GM12878 (cell line): Measurements from ENCODE around the gene TRAF3IP1. TPM values are rescaled to one million over a fixed set of nuclear protein-coding genes. Genes with fewer than 3 reads are reported as not detected.

Experiments
- ATAC-seq: fragments of 200-7000 bp; cut with Tn5 transposase; 3 replicates; pipeline ENCODE4 v1.9.1; 2020; ENCODE audit warnings: mild to moderate bottlenecking, moderate library complexity
- BruUV-seq: library from RNA; stranded (reverse); fragments of 400-500 nt; replicated peaks from 2 replicates; lab custom pipeline; 2021; lab: Mats Ljungman, UMichigan
- CTCF ChIA-PET: fragments of 300-600 bp; sonication (Branson Sonifier 250); formaldehyde crosslinking; extraction: SDS; loops from one replicate; lab custom pipeline; 2021; ENCODE audit warnings: inconsistent platforms; lab: Yijun Ruan, JAX
- POLR2A ChIA-PET: fragments of 350-600 bp; formaldehyde crosslinking; extraction: SDS; loops from one replicate; lab custom pipeline; 2021; ENCODE audit warnings: inconsistent platforms; lab: Charles Lee
- RAD21 ChIA-PET: fragments of 300-600 bp; sonication (Branson Sonifier 250); formaldehyde crosslinking; loops from one replicate; lab custom pipeline; 2023; ENCODE audit warnings: antibody characterized with exemption; ENCODE audit not compliant: unreplicated experiment; lab: Charles Lee
- SMC1A ChIA-PET: fragments of 300-600 bp; sonication (Branson Sonifier 250); formaldehyde crosslinking; loops from one replicate; lab custom pipeline; 2023; ENCODE audit not compliant: unreplicated experiment, uncharacterized antibody; lab: Charles Lee
- DNase-seq: peaks from one replicate; pipeline ENCODE4 v3.0.0-alpha.2; 2011; ENCODE audit warnings: low read depth, low spot score
- FAIRE-seq: peaks from 3 replicates; lab custom pipeline; 2011; peaks lifted over from hg19 to GRCh38; lab: Jason Lieb, UNC
- H2AFZ ChIP-seq: 2 replicates; pipeline ENCODE4 v1.6.0; 2011; ENCODE audit warnings: low read depth, low read length, control low read depth; ENCODE audit not compliant: control insufficient read depth
- H3K27ac ChIP-seq: 2 replicates; pipeline ENCODE4 v1.5.1; 2011; ENCODE audit warnings: control low read depth; ENCODE audit not compliant: control insufficient read depth, insufficient read depth
- H3K27me3 ChIP-seq, 2 experiments: replicated peaks in 1 of 2; 2 replicates each; pipeline versions ENCODE4 v1.6.0 to v1.6.1; 2011; ENCODE audit warnings: low read length in 1 of 2; ENCODE audit not compliant: control insufficient read depth in 2 of 2, insufficient read depth in 2 of 2
- H3K36me3 ChIP-seq, 2 experiments: 2 replicates each; pipeline ENCODE4 v1.5.1; 2011; ENCODE audit warnings: low read length in 1 of 2; ENCODE audit not compliant: control insufficient read depth in 2 of 2, insufficient read depth in 2 of 2
- H3K4me1 ChIP-seq: 2 replicates; pipeline ENCODE4 v1.6.1; 2011; ENCODE audit warnings: mild to moderate bottlenecking, low read length, moderate library complexity, mixed read lengths; ENCODE audit not compliant: control insufficient read depth, insufficient read depth
- H3K4me2 ChIP-seq: 2 replicates; pipeline ENCODE4 v1.6.0; 2011; ENCODE audit warnings: control low read depth; ENCODE audit not compliant: control insufficient read depth, insufficient read depth
- H3K4me3 ChIP-seq: fragments of 200-600 bp; sonication (generic); 2 replicates; pipeline ENCODE4 v1.5.1; 2016
- H3K79me2 ChIP-seq: 2 replicates; pipeline ENCODE4 v1.6.0; 2011; ENCODE audit warnings: low read length; ENCODE audit not compliant: control insufficient read depth, insufficient read depth
- H3K9ac ChIP-seq: 2 replicates; pipeline ENCODE4 v1.8.0; 2011; ENCODE audit warnings: low read length, control low read depth, mixed read lengths; ENCODE audit not compliant: control insufficient read depth, insufficient read depth
- H3K9me3 ChIP-seq: replicated peaks from 3 replicates; pipeline ENCODE4 v1.5.1; 2011; ENCODE audit warnings: mild to moderate bottlenecking, low read length; ENCODE audit not compliant: control insufficient read depth, insufficient read depth
- H4K20me1 ChIP-seq: 2 replicates; pipeline ENCODE4 v1.6.0; 2011; ENCODE audit not compliant: control insufficient read depth, insufficient read depth
- EED ChIP-seq: sonication (generic); IDR thresholded peaks from 2 replicates; pipeline ENCODE4 v1.6.1; 2016; ENCODE audit warnings: antibody characterized with exemption, low read depth
- EGR1 ChIP-seq, 2 experiments: IDR thresholded peaks; 1 replicate in 1 of 2; 2 replicates in 1 of 2; pipeline ENCODE4 v1.6.1; 2011 to 2012; ENCODE audit warnings: low read depth in 2 of 2, low read length in 2 of 2, borderline replicate concordance in 1 of 2, mild to moderate bottlenecking in 1 of 2, moderate library complexity in 1 of 2
- PAX5 ChIP-seq: IDR thresholded peaks from 2 replicates; pipeline ENCODE4 v1.6.1; 2011; ENCODE audit warnings: low read depth, low read length, borderline replicate concordance
- SMC3 ChIP-seq: IDR thresholded peaks from 2 replicates; pipeline ENCODE4 v1.6.1; 2011; ENCODE audit warnings: low read length, improper control_type of control experiment, borderline replicate concordance
- SRF ChIP-seq, 2 experiments: IDR thresholded peaks; 2 replicates each; pipeline ENCODE4 v1.6.1; 2011; ENCODE audit warnings: low read depth in 2 of 2, low read length in 2 of 2, mild to moderate bottlenecking in 1 of 2, moderate library complexity in 1 of 2
- YBX1 ChIP-seq: fragments of 450-650 bp; IDR thresholded peaks from 2 replicates; pipeline ENCODE4 v1.6.1; 2016; ENCODE audit warnings: antibody characterized with exemption
- WGBS: methylation state at CpG from one replicate; pipeline ENCODE4 v1.1.6; 2016; ENCODE audit warnings: low lambda C conversion rate; ENCODE audit not compliant: insufficient replicate concordance, insufficient coverage; ENCODE audit errors: missing lambda C conversion rate; 5-methylcytosine and 5-hydroxymethylcytosine counted together
- in situ Hi-C: fragments of 300-500 bp; cut with MboI; formaldehyde crosslinking; loops from 9 replicates; pipeline ENCODE4 v1.14.3; 2018; ENCODE audit warnings: mixed read lengths
- intact Hi-C: fragments of 100-400 bp; cut with micrococcal nuclease; formaldehyde crosslinking; loops from one replicate; pipeline ENCODE4 v1.14.2; 2022; ENCODE audit not compliant: unreplicated experiment
- polyA plus RNA-seq, 11 experiments: library from polyadenylated mRNA; depleted of rRNA in 4 of 11; unstranded in 6 of 11; stranded (reverse) in 5 of 11; fragments of >200 nt; fragmentation: Nextera tagmentation in 4 of 11; fragmentation: Illumina TruSeq in 1 of 11; extraction: Ambion mirVana in 4 of 11; extraction: Trizol in 1 of 11; gene quantifications; 1 replicate in 1 of 11; 2 replicates in 10 of 11; pipeline versions ENCODE4 v1.2.1 to v1.2.3, GENCODE V29; 2011 to 2016; ENCODE audit warnings: inconsistent platforms in 2 of 11, missing spikeins in 2 of 11, low read depth in 1 of 11
- total RNA-seq, 4 experiments: library from RNA; depleted of rRNA in 3 of 4; stranded (reverse); fragments of >200 nt in 3 of 4; fragmentation: Illumina TruSeq in 1 of 4; extraction: Trizol in 1 of 4; gene quantifications; 2 replicates each; pipeline versions ENCODE4 v1.2.1 to v1.2.3, GENCODE V29; 2013 to 2021
- TF ChIP-seq, protein P1 (sequence below): fragments of 450-650 bp; IDR thresholded peaks from 2 replicates; pipeline ENCODE4 v1.6.1; 2017; ENCODE audit warnings: mild to moderate bottlenecking, moderate library complexity
- TF ChIP-seq, protein P2 (sequence below): fragments of 450-650 bp; IDR thresholded peaks from 2 replicates; pipeline ENCODE4 v1.6.1; 2017; ENCODE audit warnings: borderline replicate concordance
- TF ChIP-seq, protein P3 (sequence below): fragments of 450-650 bp; IDR thresholded peaks from 2 replicates; pipeline ENCODE4 v1.6.1; 2016; ENCODE audit warnings: mild to moderate bottlenecking
- TF ChIP-seq, protein P4 (sequence below): fragments of 450-650 bp; formaldehyde crosslinking; IDR thresholded peaks from 2 replicates; pipeline ENCODE4 v1.4.0; 2022; ENCODE audit warnings: mild to moderate bottlenecking, moderate library complexity

TRAF3IP1 gene
- total and polyA plus RNA-seq, 10 of the 15 experiments (the other 5 are each of a cell fraction or from before 2014, with no cell fraction given): 1.6 to 7.5 (median 3.6) TPM

DNA sequence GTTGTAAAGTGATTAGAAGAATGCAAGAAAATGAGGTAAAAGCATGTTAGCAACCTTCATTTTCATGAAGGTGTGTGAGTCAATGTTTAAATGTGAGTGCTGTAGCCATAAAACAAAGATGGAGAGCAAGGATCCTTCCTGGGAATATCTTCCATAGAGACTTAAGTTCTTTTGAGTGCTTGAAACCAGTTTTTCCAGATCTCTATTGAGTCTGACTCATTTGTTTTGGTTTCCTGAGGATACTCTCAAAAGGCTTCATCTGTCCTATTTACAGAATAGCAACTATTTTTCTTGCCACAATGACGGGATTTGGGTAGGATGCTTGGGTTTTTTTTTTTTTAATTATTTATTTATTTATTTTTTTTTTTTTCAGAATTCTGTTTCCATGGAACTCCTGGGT lies 60.5 kb downstream of the TRAF3IP1 start:
- Histone ChIP-seq H3K4me2 (no peak overlapping the region), H3K79me2 (no peaks in the 10 kb centered on the region), H3K9me3 (no peaks in the 10 kb centered on the region), H3K9ac (no peak overlapping the region), H3K27ac (no peak overlapping the region), H3K36me3 (no peaks in the 10 kb centered on the region), H3K4me1 (peaks cover 8% of the 10 kb centered on the region), H2AFZ (no peak overlapping the region), H3K27me3 (no peaks in the 10 kb centered on the region), H3K4me3 (no peak overlapping the region), H4K20me1 (no peaks in the 10 kb centered on the region)
- CTCF ChIA-PET: interaction anchor here (1.1 kb wide), 1 partner anchor 10 kb away, joined by 5 read pairs; no protein-coding TSS in a partner anchor
- POLR2A ChIA-PET: no interaction called here
- FAIRE-seq: no peak
- in situ Hi-C loops: no loop called here
- intact Hi-C loops: no loop called here
- WGBS: 90% methylated on average over 1 of the region's 1 CpG
- no peak for DNase-seq
- RAD21 ChIA-PET: no interaction called here
- no peak for ATAC-seq
- SMC1A ChIA-PET: no interaction called here
- BruUV-seq: no TSS peak
- TF ChIP-seq YBX1 (no peak), PAX5 (no peak), SMC3 (no peak), SRF (IDR thresholded peaks at IDR 0.05; ENCODE audit: low read depth in 2 of 2, low read length in 2 of 2) (no peak), EED (no peak), EGR1 (IDR thresholded peaks at IDR 0.05; ENCODE audit: borderline replicate concordance in 1 of 2, low read depth in 2 of 2, low read length in 2 of 2) (no peak)
- TF ChIP-seq, protein P1, sequence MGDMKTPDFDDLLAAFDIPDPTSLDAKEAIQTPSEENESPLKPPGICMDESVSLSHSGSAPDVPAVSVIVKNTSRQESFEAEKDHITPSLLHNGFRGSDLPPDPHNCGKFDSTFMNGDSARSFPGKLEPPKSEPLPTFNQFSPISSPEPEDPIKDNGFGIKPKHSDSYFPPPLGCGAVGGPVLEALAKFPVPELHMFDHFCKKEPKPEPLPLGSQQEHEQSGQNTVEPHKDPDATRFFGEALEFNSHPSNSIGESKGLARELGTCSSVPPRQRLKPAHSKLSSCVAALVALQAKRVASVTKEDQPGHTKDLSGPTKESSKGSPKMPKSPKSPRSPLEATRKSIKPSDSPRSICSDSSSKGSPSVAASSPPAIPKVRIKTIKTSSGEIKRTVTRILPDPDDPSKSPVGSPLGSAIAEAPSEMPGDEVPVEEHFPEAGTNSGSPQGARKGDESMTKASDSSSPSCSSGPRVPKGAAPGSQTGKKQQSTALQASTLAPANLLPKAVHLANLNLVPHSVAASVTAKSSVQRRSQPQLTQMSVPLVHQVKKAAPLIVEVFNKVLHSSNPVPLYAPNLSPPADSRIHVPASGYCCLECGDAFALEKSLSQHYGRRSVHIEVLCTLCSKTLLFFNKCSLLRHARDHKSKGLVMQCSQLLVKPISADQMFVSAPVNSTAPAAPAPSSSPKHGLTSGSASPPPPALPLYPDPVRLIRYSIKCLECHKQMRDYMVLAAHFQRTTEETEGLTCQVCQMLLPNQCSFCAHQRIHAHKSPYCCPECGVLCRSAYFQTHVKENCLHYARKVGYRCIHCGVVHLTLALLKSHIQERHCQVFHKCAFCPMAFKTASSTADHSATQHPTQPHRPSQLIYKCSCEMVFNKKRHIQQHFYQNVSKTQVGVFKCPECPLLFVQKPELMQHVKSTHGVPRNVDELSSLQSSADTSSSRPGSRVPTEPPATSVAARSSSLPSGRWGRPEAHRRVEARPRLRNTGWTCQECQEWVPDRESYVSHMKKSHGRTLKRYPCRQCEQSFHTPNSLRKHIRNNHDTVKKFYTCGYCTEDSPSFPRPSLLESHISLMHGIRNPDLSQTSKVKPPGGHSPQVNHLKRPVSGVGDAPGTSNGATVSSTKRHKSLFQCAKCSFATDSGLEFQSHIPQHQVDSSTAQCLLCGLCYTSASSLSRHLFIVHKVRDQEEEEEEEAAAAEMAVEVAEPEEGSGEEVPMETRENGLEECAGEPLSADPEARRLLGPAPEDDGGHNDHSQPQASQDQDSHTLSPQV: no peak
- TF ChIP-seq, protein P2, sequence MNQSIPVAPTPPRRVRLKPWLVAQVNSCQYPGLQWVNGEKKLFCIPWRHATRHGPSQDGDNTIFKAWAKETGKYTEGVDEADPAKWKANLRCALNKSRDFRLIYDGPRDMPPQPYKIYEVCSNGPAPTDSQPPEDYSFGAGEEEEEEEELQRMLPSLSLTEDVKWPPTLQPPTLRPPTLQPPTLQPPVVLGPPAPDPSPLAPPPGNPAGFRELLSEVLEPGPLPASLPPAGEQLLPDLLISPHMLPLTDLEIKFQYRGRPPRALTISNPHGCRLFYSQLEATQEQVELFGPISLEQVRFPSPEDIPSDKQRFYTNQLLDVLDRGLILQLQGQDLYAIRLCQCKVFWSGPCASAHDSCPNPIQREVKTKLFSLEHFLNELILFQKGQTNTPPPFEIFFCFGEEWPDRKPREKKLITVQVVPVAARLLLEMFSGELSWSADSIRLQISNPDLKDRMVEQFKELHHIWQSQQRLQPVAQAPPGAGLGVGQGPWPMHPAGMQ: no peak
- TF ChIP-seq, protein P3, sequence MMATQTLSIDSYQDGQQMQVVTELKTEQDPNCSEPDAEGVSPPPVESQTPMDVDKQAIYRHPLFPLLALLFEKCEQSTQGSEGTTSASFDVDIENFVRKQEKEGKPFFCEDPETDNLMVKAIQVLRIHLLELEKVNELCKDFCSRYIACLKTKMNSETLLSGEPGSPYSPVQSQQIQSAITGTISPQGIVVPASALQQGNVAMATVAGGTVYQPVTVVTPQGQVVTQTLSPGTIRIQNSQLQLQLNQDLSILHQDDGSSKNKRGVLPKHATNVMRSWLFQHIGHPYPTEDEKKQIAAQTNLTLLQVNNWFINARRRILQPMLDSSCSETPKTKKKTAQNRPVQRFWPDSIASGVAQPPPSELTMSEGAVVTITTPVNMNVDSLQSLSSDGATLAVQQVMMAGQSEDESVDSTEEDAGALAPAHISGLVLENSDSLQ: no peak
- TF ChIP-seq, protein P4, sequence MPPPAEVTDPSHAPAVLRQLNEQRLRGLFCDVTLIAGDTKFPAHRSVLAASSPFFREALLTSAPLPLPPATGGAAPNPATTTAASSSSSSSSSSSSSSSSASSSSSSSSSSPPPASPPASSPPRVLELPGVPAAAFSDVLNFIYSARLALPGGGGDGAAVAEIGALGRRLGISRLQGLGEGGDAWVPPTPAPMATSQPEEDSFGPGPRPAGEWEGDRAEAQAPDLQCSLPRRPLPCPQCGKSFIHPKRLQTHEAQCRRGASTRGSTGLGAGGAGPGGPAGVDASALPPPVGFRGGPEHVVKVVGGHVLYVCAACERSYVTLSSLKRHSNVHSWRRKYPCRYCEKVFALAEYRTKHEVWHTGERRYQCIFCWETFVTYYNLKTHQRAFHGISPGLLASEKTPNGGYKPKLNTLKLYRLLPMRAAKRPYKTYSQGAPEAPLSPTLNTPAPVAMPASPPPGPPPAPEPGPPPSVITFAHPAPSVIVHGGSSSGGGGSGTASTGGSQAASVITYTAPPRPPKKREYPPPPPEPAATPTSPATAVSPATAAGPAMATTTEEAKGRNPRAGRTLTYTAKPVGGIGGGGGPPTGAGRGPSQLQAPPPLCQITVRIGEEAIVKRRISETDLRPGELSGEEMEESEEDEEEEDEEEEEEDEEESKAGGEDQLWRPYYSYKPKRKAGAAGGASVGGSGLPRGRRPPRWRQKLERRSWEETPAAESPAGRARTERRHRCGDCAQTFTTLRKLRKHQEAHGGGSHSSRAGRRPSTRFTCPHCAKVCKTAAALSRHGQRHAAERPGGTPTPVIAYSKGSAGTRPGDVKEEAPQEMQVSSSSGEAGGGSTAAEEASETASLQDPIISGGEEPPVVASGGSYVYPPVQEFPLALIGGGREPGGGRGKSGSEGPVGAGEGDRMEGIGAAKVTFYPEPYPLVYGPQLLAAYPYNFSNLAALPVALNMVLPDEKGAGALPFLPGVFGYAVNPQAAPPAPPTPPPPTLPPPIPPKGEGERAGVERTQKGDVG (CRISPR knock-in tag): no peak
